ENCODE data around the gene TTC21B.

DNA sequence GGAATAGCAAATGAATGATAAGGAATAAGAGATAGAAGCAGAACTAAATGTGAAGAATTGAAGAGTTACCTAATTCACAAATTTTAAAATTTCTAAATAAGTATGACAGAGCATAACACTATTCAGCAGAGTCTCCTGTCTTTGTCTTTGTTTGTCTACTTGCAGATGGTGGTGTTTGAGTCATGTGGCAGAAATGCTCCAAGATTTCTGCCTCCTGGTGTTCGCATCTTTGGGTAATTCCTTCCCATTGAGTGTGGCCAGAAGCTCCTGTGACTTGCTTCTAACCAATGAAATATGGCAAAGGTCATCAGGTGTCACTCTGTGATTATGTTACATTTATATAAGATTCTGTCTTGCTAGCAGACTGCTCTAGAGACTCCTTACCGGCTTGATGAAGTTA is 114.0 kb downstream of the TTC21B start:
- no peak for TF ChIP-seq EZH2 (IDR thresholded peaks at IDR 0.05; ENCODE audit: borderline replicate concordance, low read depth, low read length)
- TF ChIP-seq, protein P1, sequence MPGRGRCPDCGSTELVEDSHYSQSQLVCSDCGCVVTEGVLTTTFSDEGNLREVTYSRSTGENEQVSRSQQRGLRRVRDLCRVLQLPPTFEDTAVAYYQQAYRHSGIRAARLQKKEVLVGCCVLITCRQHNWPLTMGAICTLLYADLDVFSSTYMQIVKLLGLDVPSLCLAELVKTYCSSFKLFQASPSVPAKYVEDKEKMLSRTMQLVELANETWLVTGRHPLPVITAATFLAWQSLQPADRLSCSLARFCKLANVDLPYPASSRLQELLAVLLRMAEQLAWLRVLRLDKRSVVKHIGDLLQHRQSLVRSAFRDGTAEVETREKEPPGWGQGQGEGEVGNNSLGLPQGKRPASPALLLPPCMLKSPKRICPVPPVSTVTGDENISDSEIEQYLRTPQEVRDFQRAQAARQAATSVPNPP (IDR thresholded peaks at IDR 0.05; ENCODE audit: borderline replicate concordance, insufficient read depth, insufficient read length) = no peak
- TF ChIP-seq KDM1A (IDR thresholded peaks at IDR 0.05) = no peak
- no peak for TF ChIP-seq CTCF (IDR thresholded peaks at IDR 0.05 in 2 of 3, conservative IDR thresholded peaks at IDR 0.05 in 1 of 3; ENCODE audit: insufficient read depth in 2 of 3, low read depth in 1 of 3, low read length in 3 of 3)
- TF ChIP-seq CHD4 (IDR thresholded peaks at IDR 0.05; ENCODE audit: insufficient read depth, insufficient replicate concordance, low read depth, low read length, poor library complexity, severe bottlenecking) = no peak
- TF ChIP-seq, protein P2, sequence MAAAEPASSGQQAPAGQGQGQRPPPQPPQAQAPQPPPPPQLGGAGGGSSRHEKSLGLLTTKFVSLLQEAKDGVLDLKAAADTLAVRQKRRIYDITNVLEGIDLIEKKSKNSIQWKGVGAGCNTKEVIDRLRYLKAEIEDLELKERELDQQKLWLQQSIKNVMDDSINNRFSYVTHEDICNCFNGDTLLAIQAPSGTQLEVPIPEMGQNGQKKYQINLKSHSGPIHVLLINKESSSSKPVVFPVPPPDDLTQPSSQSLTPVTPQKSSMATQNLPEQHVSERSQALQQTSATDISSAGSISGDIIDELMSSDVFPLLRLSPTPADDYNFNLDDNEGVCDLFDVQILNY (CRISPR knock-in tag; IDR thresholded peaks at IDR 0.05) = no peak
- TF ChIP-seq RAD51 (IDR thresholded peaks at IDR 0.05; ENCODE audit: borderline replicate concordance, low read depth) = no peak
- TF ChIP-seq CHD7 (IDR thresholded peaks at IDR 0.05; ENCODE audit: low read depth, low read length) = no peak
- no peak for TF ChIP-seq ZKSCAN8 (CRISPR knock-in tag; IDR thresholded peaks at IDR 0.05)
- TF ChIP-seq ZNF431 (CRISPR knock-in tag; IDR thresholded peaks at IDR 0.05) = no peak
- no peak for TF ChIP-seq ZNF57 (CRISPR knock-in tag; IDR thresholded peaks at IDR 0.05)

Measured in K562 (cell line).